Activated CD8-positive, alpha-beta T cell treated with anti-CD3 and anti-CD28 coated beads for 36 hours (primary cell): ENCODE results near the gene SH3YL1. TPM values are rescaled to one million over a fixed set of nuclear protein-coding genes. Genes with fewer than 3 reads are reported as not detected.
A peak's percentile ranks its signal among the peaks of the same experiment; 100 is the strongest.

Source experiments
- ATAC-seq: fragments of 200-7000 bp; cut with Tn5 transposase; one replicate; pipeline ENCODE4 v1.10.0; 2021; ENCODE audit warnings: mild to moderate bottlenecking, moderate library complexity
- CTCF ChIA-PET: fragments of 350-600 bp; sonication (Branson Sonifier 250); formaldehyde crosslinking; loops from one replicate; lab custom pipeline; 2021; ENCODE audit warnings: antibody characterized with exemption; lab: Charles Lee
- POLR2A ChIA-PET: fragments of 350-600 bp; sonication (Branson Sonifier 250); formaldehyde crosslinking; loops from one replicate; lab custom pipeline; 2021; ENCODE audit warnings: antibody characterized with exemption; lab: Charles Lee
- DNase-seq: peaks from one replicate; pipeline ENCODE4 v3.0.0-alpha.2; 2020
- H3K27ac Mint-ChIP-seq: one replicate; pipeline ENCODE4 v1.8.0; 2021; ENCODE audit warnings: mild to moderate bottlenecking, mixed read lengths
- H3K27me3 Mint-ChIP-seq: one replicate; pipeline ENCODE4 v1.8.0; 2021; ENCODE audit warnings: mixed read lengths
- H3K36me3 Mint-ChIP-seq: one replicate; pipeline ENCODE4 v1.8.0; 2021; ENCODE audit warnings: low read depth, mixed read lengths
- H3K4me1 Mint-ChIP-seq: one replicate; pipeline ENCODE4 v1.8.0; 2021; ENCODE audit warnings: low read depth, mixed read lengths
- H3K4me3 Mint-ChIP-seq: one replicate; pipeline ENCODE4 v1.8.0; 2021; ENCODE audit warnings: mild to moderate bottlenecking, moderate library complexity, mixed read lengths
- H3K9me3 Mint-ChIP-seq: one replicate; pipeline ENCODE4 v1.8.0; 2021; ENCODE audit warnings: mixed read lengths
- CTCF ChIP-seq: fragments of 200-600 bp; IDR thresholded peaks from one replicate; pipeline ENCODE4 v1.8.0; 2022; ENCODE audit warnings: antibody characterized with exemption, mild to moderate bottlenecking
- intact Hi-C: fragments of 100-400 bp; cut with micrococcal nuclease; formaldehyde crosslinking; loops from one replicate; pipeline ENCODE4 v1.10.0; 2022
- total RNA-seq, 2 experiments: library from RNA; stranded (reverse); gene quantifications; one replicate each; pipeline ENCODE4 v1.2.3, GENCODE V29; 2021

The SH3YL1 gene
- total RNA-seq: 10 to 100 TPM; 18.5 to 19.9 TPM

DNA sequence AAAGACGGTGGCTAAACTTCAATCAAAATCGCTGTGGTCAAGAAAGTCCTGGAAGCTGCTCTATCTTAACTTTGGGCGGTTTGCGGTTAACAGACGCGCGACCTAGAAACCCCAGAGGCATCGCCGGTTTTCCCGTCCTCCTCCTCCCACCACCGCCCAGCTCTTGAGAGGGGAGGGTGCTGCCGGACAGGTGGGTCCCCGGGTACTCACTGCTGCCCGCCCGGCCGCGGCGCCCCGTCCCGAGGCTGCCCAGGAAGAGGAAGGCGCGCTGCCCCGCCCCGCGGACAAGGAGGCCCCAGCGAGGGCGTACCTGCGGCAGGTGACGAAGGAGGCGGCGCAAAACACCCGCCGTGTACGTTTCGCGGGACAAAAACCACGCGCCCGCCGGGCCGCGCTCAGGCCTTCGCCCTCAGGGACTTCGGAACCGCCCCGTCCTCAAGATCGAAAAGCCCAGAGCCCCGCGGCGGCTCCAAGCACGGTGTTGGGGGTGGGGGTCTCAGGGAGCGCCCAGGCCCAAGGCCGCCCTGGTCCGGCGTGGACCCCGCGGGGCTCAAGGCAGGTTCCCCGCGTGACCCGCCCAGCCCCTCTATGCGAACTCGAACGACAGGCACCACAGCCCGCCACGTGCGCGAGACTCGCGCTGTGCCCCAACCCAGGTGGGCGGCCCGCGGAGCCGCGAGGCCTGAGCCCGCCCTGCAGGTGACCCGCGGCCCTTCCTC, at the start of gene SH3YL1:
Gene SH3YL1 (minus strand): TSS at position 259 of the 719 bp plus-strand sequence. CDS start 48 bp downstream, at position 211.
- peaks cover 34% of the 10 kb centered on the region for H3K4me1 Mint-ChIP-seq
- peaks cover 38% of the 10 kb centered on the region for H3K36me3 Mint-ChIP-seq
- intact Hi-C loops: no loop called here
- CTCF ChIA-PET: interaction anchor here (0.9 to 2.0 kb wide), 2 partner anchors 12 to 371 kb away, joined by 3 to 4 read pairs; no protein-coding TSS in a partner anchor
- peak within 1 kb of the TSS; percentile 93 for H3K4me3 Mint-ChIP-seq
- POLR2A ChIA-PET: interaction anchor here (0.6 to 1.6 kb wide), 2 partner anchors 26 to 690 kb away, joined by 3 read pairs; no protein-coding TSS in a partner anchor
- no peaks in the 10 kb centered on the region for H3K27me3 Mint-ChIP-seq
- H3K9me3 Mint-ChIP-seq: peaks cover 6% of the 10 kb centered on the region
- ATAC-seq (peak; percentile 29), DNase-seq (peak; percentile 61)
- H3K27ac Mint-ChIP-seq: peak within 1 kb of the TSS; percentile 96
- TF ChIP-seq CTCF: no peak

- no peak for TF ChIP-seq CTCF
- intact Hi-C loops: no loop called here
- ATAC-seq (no peak), DNase-seq (no peak)
- ChIA-PET CTCF (no interaction called here), POLR2A (interaction anchor here (0.9 kb wide), 1 partner anchor 30 kb away, joined by 4 read pairs; no protein-coding TSS in a partner anchor)
- Mint-ChIP-seq H3K9me3 (no peaks in the 10 kb centered on the region), H3K27ac (no peak overlapping the region), H3K4me3 (no peak overlapping the region), H3K36me3 (no peaks in the 10 kb centered on the region), H3K4me1 (no peaks in the 10 kb centered on the region), H3K27me3 (peaks cover 2% of the 10 kb centered on the region)
Observed at GRCh38 chr2:310994-311393, 47.2 kb upstream of the SH3YL1 start.

DNA sequence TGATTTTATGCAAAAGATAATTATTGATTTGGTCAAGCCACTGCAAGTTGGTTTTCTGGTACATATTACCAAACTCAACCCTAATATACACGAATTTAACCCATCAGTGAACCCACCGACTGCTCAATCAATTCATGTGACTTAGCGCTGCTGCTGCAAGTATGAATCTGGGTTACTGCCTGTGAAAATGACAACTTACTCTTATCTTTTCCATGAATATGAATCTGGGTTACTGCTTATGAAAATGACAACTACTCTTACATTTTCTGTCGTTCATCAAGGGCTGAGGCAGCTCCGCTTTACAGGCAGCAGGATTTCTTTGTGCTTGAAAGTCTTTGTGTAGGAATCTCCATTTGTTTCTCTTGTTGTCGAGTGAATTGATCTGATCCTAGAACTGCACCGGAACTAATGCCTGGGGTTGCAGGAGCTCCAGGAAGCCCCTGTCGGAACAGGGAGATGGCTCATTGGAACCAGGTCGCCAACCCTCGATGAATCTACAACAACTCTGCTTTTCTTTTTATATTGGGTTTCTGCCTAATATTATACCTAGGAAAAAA, 46.2 kb upstream of the SH3YL1 start:
- peaks cover 3% of the 10 kb centered on the region for H3K27me3 Mint-ChIP-seq
- no peaks in the 10 kb centered on the region for H3K4me1 Mint-ChIP-seq
- ChIA-PET POLR2A (no interaction called here), CTCF (no interaction called here)
- H3K9me3 Mint-ChIP-seq: no peaks in the 10 kb centered on the region
- no peak for ATAC-seq
- H3K27ac Mint-ChIP-seq: no peak overlapping the region
- H3K4me3 Mint-ChIP-seq: no peak overlapping the region
- TF ChIP-seq CTCF: no peak
- no peaks in the 10 kb centered on the region for H3K36me3 Mint-ChIP-seq
- intact Hi-C loops: no loop called here
- DNase-seq: no peak

GRCh38 chr2:309148-309953, 45.5 kb upstream of the SH3YL1 start:
- Mint-ChIP-seq H3K27ac (no peak overlapping the region), H3K36me3 (no peaks in the 10 kb centered on the region), H3K9me3 (no peaks in the 10 kb centered on the region), H3K27me3 (peaks cover 3% of the 10 kb centered on the region), H3K4me1 (no peaks in the 10 kb centered on the region), H3K4me3 (no peak overlapping the region)
- DNase-seq: no peak
- ChIA-PET POLR2A (no interaction called here), CTCF (no interaction called here)
- intact Hi-C loops: no loop called here
- ATAC-seq: no peak
- no peak for TF ChIP-seq CTCF
